HG03378 (cell line): Measurements from ENCODE around the gene U2SURP.
A peak's percentile ranks its signal among the peaks of the same experiment; 100 is the strongest.

Experiments
- ATAC-seq: cut with Tn5 transposase; IDR thresholded peaks from one replicate; pipeline ENCODE4 v1.9.1; 2021; ENCODE audit warnings: mild to moderate bottlenecking, moderate library complexity; ENCODE audit not compliant: unreplicated experiment

U2SURP gene

DNA sequence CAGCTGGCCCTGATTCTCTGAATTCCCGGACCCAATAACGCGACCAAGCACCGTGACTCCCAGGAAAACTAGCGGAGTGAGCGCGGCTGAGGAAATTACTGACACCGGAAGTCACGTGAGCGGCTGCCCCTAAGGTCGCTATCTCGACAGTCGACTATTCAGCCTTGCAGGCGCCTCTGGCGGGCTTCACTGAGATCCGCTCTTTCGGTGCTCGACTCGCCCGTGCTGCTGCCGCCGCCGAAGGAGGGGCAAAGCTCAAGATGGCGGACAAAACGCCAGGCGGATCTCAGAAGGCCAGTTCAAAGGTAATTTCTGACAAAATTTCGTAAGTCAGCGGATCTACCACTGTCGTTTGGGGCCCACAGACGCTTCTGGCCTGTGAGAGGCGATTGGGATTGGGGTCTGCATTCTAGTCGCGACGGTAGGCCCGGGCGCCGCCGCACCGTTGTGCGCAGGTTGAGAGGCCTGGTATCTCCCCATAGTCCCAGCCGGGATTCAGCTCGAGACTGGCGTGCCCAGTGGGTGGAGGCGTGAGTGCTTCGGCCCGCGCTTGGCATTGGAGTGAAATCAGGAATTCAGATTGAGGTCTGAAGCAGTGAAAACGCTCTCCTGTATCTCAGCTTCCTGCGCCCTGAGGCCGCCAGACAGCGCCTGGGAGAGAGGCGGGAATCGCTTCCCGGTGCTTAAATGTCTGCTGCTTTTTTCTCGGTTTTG, at the start of gene U2SURP:
TSS of gene U2SURP (plus strand) at position 202 of the 714 bp plus-strand sequence. CDS start at position 261, 59 bp downstream.
- ATAC-seq, result peak; percentile 81

DNA sequence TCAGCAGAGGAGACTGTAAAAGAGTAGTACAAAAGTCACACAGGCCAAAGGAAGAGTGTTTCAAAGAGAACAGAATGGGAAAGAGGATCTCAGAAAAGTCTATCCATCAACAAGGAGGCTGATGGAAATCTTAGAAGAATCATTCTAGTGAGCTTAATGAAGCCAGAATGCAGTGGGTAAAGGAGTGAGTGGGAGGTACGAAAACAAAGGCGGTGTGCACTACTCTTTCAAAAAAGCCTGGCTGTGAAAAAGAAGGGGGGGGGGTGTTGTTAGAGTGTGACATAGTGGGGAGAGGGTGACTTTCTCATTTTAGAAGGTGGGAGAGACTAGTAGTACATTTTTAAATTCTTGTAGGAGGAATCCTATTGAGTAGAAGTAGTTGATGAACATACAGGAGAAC, 49.6 kb upstream of the U2SURP start:
- no peak for ATAC-seq

DNA sequence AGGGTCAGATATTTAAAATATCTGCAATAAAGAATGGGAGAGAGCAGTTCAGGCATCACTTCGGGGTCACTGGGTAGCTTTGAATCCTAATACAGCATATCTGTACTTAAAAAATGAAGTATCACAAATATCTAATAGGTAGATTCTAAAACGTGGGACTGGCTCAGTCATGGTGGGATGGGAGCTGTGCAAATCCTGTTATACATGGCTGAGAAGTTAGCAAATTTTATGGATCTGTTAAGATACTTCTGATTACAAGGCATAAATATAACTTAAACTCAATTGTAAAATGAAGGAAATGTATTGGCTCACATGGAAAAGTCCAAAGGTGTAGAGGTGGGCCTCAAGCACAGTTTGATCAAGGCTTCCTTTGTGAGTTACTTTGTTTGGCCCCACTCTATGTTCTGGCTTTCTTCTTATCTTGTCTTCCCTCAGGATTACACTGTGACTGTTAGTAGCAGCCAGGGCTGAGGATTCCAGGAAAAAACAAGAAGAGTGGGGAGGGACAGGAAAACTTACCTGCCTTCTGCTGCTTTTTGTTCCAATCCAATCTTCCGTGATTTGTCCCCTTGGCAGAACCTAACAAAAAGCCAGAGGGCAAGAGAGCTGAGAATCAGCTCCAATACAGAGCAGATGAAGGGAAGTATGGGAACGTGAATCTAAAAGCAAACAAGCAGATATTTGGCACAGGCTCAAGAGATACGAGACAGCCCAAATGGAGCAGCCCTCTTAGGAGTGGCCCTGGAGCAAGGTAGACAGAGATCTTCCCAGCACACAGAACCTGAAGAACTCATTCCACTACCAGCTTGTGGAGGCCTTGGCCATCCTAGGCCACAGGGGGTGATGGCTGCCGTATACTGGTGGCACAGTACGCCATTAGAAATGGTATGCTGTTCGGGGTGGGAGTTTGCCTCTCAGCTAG, 48.8 kb upstream of the U2SURP start:
- no peak for ATAC-seq

DNA sequence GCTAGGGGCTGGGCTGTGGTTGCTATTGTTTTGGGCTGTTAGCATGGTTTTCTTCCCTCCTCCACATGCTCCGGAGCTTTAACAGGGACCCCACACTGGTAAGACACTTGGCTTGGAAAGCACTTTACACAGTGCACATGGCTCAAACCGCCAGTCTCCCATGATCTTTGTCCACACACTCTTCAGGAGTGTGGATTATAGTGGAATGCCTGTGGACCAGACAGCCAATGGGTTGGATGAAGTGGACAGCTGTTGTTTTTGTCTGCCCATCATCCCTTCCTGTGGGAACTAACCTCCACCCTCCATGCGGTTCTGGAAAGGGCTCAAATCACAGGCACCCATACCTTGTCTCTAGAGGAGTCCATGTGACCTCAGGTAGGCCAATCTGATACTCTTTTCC, 47.9 kb upstream of the U2SURP start:
- ATAC-seq, result no peak

GRCh38 chr3:142958707-142959106, 42.7 kb upstream of the U2SURP start:
- ATAC-seq, result no peak

DNA sequence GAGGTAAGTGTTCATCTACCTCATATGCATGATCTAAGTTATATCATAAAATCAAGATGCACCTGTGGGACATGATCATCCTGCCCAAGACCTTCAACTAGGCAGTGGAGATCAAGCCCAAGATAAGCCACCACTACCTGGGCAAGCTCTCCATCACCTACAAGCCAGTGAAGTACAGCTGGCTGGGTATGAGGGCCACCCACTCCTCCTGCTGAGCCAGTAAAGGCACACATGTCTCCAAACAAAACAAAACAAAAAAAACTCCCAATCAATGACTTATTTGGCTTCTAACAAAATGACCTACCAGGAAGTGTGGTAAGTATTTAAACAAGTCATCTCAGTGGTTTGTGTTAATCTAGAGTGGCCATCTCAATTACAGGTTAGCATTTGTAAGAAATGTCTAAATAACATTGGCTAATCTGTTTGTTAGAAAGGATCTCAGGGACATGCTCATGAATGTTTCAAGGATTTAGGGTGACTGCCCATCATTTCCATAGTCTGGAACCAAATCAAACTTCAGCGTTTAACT, 41.0 kb upstream of the U2SURP start:
- no peak for ATAC-seq

DNA sequence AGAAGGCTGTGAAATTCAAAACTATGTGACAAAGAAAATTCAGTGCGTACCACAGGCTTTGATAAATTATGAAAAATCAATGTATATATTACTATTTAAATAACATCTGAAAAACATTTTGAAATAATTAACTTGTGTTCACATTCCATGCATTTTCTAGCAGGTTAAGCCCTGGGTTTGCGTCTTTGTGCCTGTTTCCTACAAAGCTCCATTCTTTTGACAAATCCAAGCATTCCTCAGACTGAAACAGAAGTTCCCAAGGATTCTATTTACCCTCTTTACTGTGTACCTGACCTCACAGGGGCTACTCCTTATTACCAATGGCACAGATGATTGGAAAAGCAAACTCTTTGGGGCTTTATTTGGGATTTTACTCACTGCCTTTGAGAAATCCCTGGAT, 39.8 kb upstream of the U2SURP start:
- no peak for ATAC-seq

DNA sequence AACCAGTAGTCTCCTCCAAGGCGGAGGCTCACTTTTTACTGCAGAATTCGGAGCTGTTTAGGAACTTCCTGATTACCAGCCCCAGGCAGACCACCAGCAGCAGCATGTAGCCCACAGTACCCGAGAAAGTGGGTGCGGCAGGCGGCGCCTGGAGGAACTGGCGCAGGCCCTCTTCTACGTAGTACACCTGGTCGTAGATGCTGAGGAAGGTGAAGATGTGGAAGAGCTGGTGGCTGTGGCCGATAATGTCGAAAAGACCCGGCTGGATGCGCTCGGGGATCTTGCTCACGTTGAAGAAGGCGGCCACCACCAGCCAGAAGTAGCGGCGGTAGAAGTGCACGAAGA, 39.2 kb upstream of the U2SURP start:
- ATAC-seq, result no peak

DNA sequence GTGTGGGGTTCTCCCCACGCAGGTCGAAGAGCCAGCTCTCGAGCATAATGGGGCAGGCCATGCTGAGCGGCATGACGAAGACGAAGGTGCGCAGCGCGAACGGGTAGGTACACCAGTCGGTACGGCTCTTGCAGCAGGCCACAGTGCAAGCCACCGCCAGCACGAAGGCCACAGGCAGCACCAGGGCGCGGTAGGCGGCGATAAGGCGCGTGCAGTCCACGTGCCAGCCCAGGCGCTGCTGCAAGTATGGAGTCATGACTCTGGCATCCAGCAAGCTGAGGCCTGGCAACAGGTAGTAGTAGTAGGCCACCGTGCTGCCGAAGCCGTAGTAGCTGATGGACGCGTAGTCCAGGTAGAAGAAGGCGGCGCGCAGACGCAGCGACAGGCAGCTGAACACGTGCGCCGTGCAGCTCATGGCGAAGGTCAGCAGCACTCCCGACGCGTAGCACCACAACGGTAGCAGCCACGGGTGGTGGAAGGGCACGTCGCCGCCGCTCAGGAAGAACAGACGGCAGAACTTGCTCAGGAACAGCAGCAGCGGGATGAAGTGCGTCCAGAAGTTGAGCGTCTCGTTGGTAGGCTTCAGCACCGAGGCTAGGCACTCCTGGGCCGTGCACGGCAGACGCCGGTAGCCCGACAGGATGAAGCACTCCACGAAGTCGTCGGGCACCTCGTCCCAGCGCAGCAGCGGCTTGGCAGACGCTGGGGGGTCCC, 38.7 kb upstream of the U2SURP start:
- ATAC-seq, result no peak

GRCh38 chr3:142963234-142963515, 38.2 kb upstream of the U2SURP start:
- no peak for ATAC-seq

DNA sequence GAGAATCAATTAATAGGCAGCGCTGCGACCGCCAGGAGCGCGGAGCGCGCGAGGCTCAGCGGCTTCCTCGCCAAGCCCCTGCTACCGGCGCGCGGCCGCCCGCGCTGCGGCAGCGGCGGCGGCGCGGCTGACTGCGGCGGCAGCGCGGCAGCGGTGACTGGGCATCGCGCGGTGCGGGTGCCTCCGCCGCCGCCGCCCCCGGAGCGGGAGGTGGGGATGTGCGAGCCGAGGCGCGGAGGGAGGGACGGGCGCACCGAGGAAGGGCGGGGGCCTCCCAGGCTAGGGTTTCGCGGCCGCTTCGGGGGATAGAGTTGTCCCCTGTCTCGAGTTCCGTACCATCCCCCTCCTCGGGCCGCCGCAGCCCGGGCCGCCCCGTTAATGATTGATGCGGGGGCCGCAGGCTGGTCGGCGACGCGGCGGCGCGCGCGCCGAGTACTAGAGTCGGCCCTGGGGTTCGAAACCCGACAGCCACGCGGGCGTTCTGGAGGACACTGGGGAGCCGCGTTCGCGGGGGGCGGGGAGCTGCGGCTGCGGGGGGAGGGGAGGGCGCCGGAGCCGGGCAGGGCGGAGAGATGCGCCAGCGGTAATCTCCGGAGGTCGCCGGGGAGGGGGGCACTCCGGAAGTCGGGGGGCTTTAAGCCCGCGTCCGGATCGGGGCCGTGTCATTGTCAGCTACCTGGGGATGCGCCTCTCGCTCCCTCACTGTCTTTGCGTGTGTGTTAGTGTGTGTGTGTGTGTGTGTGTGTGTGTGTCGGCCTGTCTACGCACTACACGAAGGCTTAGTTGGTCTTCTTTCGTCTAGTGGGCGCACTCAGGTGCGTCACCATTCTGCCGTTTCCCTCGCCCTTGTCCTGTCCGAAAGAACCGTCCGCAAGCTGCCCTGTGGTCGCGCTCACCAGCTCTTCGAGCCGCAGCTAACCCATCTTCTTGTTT, 37.6 kb upstream of the U2SURP start, which contains the start of gene PAQR9:
TSS of gene PAQR9 (minus strand) at position 159 of the 933 bp plus-strand sequence. CDS start 338 bp downstream, outside the sequence.
- ATAC-seq, result no peak

DNA sequence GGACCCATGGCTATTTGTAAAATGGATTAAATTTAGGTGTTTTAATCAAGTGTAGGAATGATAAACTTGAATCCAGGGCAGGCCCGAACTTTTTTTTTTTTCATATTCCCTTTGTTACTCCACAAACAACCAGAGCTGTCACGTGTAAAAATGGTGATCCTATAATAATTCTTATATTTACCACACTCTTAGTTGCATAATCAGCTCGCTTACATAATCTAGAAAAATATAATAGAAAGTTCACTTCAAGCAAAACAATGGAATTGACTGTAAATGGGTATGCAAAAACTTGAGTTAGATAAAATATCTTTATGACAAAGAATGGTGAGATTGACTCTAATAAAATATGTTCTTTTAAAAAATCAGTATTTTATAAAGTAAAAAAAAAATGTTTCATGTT, 35.8 kb upstream of the U2SURP start:
- ATAC-seq, result no peak

GRCh38 chr3:142966808-142967207, 34.6 kb upstream of the U2SURP start:
- ATAC-seq, result no peak

GRCh38 chr3:142968319-142969025, 32.9 kb upstream of the U2SURP start:
- no peak for ATAC-seq

DNA sequence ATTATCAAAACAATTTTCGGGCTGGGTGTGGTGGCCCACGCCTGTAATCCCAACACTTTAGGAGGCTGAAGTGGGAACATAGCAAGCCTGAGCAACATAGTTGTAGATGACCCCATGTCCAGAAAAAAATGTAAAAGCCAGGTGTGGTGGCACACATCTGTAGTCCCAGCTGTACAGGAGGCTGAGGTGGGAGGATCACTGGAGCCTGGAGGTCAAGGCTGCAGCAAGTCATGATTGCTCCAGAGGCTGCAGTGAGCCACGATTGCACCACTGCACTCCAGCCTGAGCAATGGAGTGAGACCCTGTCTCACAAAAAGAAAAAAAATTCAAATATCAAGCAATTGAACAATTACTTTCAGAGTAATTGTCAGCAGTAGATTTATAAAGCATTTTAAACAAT, 29.9 kb upstream of the U2SURP start:
- no peak for ATAC-seq

- no peak for ATAC-seq
Observed at GRCh38 chr3:142972092-142972753, 29.1 kb upstream of the U2SURP start.

- no peak for ATAC-seq
Observed at GRCh38 chr3:142973217-142974009, 28.0 kb upstream of the U2SURP start.

DNA sequence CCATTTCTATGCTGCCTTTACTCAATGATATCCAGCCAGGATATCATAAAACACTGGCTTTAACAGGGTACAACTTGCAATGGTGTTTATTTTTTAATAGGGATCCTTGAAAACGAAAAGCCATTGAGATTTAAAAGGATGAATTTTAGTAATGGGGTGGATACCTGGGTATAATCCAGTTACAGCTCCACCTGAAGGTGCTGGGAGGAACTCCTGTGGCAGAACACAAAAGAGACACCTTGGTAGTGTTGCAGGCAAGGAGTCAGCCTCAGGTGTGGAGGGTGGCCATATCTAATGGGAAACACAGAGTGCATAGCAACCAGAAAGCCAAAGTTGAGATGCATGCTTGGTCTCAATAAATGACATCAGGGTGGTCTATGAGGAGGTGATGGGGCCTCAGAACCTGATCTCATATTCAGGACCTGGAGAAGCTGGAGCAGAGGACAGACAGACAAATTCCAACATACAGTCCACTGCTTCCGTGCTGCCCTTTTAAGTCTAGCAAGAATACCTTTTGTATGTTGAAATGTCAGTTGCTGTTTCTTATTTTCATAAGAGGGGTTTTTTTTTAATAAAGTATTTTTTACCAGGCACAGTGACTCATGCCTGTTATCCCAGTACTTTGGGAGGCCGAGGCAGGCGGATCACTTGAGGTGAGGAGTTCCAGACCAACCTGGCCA, 25.9 kb upstream of the U2SURP start:
- no peak for ATAC-seq
